T-cell (primary cell): ENCODE measurements around the gene FAM9C. TPM values are rescaled to one million over a fixed set of nuclear protein-coding genes. Genes with fewer than 3 reads are reported as not detected.

ENCODE experiments used
- ATAC-seq, 4 experiments: fragments of 200-7000 bp in 3 of 4; fragments of 150-1000 bp in 1 of 4; cut with Tn5 transposase; replicated peaks in 1 of 4; 1 replicate in 3 of 4; 2 replicates in 1 of 4; pipeline ENCODE4 v1.10.0; 2021; ENCODE audit warnings: moderate library complexity in 3 of 4, mild to moderate bottlenecking in 2 of 4, moderate number of reproducible peaks in 1 of 4
- CTCF ChIA-PET, 2 donors: fragments of 300-600 bp; sonication (Branson Sonifier 250); formaldehyde crosslinking; loops; one replicate each; lab custom pipeline; 2022; ENCODE audit warnings: antibody characterized with exemption in 2 of 2; lab: Charles Lee
- POLR2A ChIA-PET, 2 donors: fragments of 300-600 bp; sonication (Branson Sonifier 250); formaldehyde crosslinking; loops; one replicate each; lab custom pipeline; 2022; ENCODE audit warnings: antibody characterized with exemption in 2 of 2; lab: Charles Lee
- DNase-seq, 35 experiments: peaks; one replicate each; pipeline versions ENCODE4 v3.0.0 to v3.0.0-alpha.2; 2013 to 2023
- H3K27ac ChIP-seq: one replicate; pipeline ENCODE4 v1.5.1; 2013; ENCODE audit warnings: low read length
- H3K27me3 ChIP-seq, 2 experiments: replicated peaks in 1 of 2; 1 replicate in 1 of 2; 2 replicates in 1 of 2; pipeline versions ENCODE4 v1.6.1 to v1.7.0; 2013; ENCODE audit warnings: low read length in 1 of 2, mixed read lengths in 1 of 2; ENCODE audit not compliant: control insufficient read depth in 2 of 2, insufficient read depth in 2 of 2; ENCODE audit errors: extremely low read depth in 1 of 2
- H3K36me3 ChIP-seq, 2 donors: 1 replicate in 1 of 2; 2 replicates in 1 of 2; pipeline versions ENCODE4 v1.6.1 to v1.7.0; 2013; ENCODE audit warnings: low read length in 1 of 2; ENCODE audit not compliant: control insufficient read depth in 2 of 2, insufficient read depth in 1 of 2; ENCODE audit errors: extremely low read depth in 1 of 2
- H3K4me1 ChIP-seq, 2 experiments: 1 replicate in 1 of 2; 2 replicates in 1 of 2; pipeline versions ENCODE4 v1.6.1 to v1.7.0; 2013; ENCODE audit warnings: low read length in 2 of 2, mixed read lengths in 1 of 2; ENCODE audit not compliant: insufficient read depth in 2 of 2, control insufficient read depth in 1 of 2; ENCODE audit errors: extremely low read depth in 1 of 2
- H3K4me3 ChIP-seq, 2 donors: 1 replicate in 1 of 2; 2 replicates in 1 of 2; pipeline versions ENCODE4 v1.5.1 to v1.7.0; 2013; ENCODE audit warnings: mild to moderate bottlenecking in 2 of 2, low read length in 1 of 2, moderate library complexity in 1 of 2; ENCODE audit not compliant: control insufficient read depth in 1 of 2; ENCODE audit errors: extremely low read depth in 1 of 2
- H3K9me3 ChIP-seq: 2 replicates; pipeline ENCODE4 v1.7.0; 2013
- H3K27ac Mint-ChIP-seq, 2 donors: one replicate each; pipeline ENCODE4 v1.8.0; 2020 to 2021; ENCODE audit warnings: mild to moderate bottlenecking in 2 of 2, mixed read lengths in 2 of 2
- H3K27me3 Mint-ChIP-seq, 2 donors: one replicate each; pipeline ENCODE4 v1.8.0; 2021 to 2022; ENCODE audit warnings: mixed read lengths in 2 of 2
- H3K36me3 Mint-ChIP-seq: one replicate; pipeline ENCODE4 v1.8.0; 2021; ENCODE audit warnings: mixed read lengths
- H3K4me1 Mint-ChIP-seq, 3 donors: one replicate each; pipeline ENCODE4 v1.8.0; 2020 to 2022; ENCODE audit warnings: mixed read lengths in 3 of 3, mild to moderate bottlenecking in 1 of 3
- H3K4me3 Mint-ChIP-seq, 3 donors: one replicate each; pipeline ENCODE4 v1.8.0; 2020 to 2022; ENCODE audit warnings: mild to moderate bottlenecking in 3 of 3, mixed read lengths in 3 of 3, moderate library complexity in 3 of 3
- H3K9me3 Mint-ChIP-seq, 3 donors: one replicate each; pipeline ENCODE4 v1.8.0; 2020 to 2022; ENCODE audit warnings: mixed read lengths in 3 of 3
- WGBS: methylation state at CpG from one replicate; pipeline ENCODE4 v1.1.5; 2013; ENCODE audit warnings: missing lambda C conversion rate; ENCODE audit not compliant: insufficient coverage; 5-methylcytosine and 5-hydroxymethylcytosine counted together
- total RNA-seq, 35 experiments: library from RNA in 6 of 35; stranded (reverse) in 6 of 35; fragments of 120-200 nt in 1 of 35; gene quantifications; one replicate each; pipeline versions ENCODE4 v1.2.1 to v1.2.4 and lab custom pipeline; 2013 to 2026

Gene FAM9C
- total RNA-seq, 5 donors from 2014 or later (not counting 1 experiment from before 2014, with no cell fraction given), result not detected

- Mint-ChIP-seq H3K4me1 (peaks cover 47 to 56% (median 50%) of the 10 kb centered on the region in 3 donors), H3K27me3 (peaks cover 0 to 24% of the 10 kb centered on the region in 2 donors), H3K36me3 (no peaks in the 10 kb centered on the region), H3K27ac (no peak overlapping the region), H3K4me3 (no peak overlapping the region), H3K9me3 (no peaks in the 10 kb centered on the region)
- 86% methylated on average over 14 of the region's 25 CpGs for WGBS
- no peaks in the 10 kb centered on the region for H3K36me3 ChIP-seq
- POLR2A ChIA-PET, result no interaction called here
- no peak overlapping the region for H3K4me3 ChIP-seq
- no peak overlapping the region for H3K27ac ChIP-seq
- H3K9me3 ChIP-seq, result no peaks in the 10 kb centered on the region
- no peak for ATAC-seq
- CTCF ChIA-PET, result no interaction called here
- peaks cover 2 to 15% of the 10 kb centered on the region in 2 experiments for H3K4me1 ChIP-seq
- no peaks in the 10 kb centered on the region for H3K27me3 ChIP-seq
- no peak for DNase-seq
Measured at GRCh38 chrX:13043938-13044337, 482 bp downstream of the FAM9C start.

GRCh38 chrX:13043138-13043537 lies 1.3 kb downstream of the FAM9C start:
- CTCF ChIA-PET, result interaction anchor here in 1 of 2 donors (0.6 kb wide), 1 partner anchor 67 kb away, joined by 3 read pairs; no protein-coding TSS in a partner anchor
- Histone ChIP-seq H3K9me3 (no peaks in the 10 kb centered on the region), H3K27me3 (no peaks in the 10 kb centered on the region), H3K4me1 (peaks cover 2 to 10% of the 10 kb centered on the region in 2 experiments), H3K27ac (no peak overlapping the region), H3K36me3 (no peaks in the 10 kb centered on the region), H3K4me3 (no peak overlapping the region)
- no peaks in the 10 kb centered on the region for H3K36me3 Mint-ChIP-seq
- H3K27me3 Mint-ChIP-seq, result peaks cover 0 to 25% of the 10 kb centered on the region in 2 donors
- H3K27ac Mint-ChIP-seq, result no peak overlapping the region
- 96% methylated on average over 4 of the region's 10 CpGs for WGBS
- H3K4me1 Mint-ChIP-seq, result peaks cover 40 to 48% (median 42%) of the 10 kb centered on the region in 3 donors
- POLR2A ChIA-PET, result interaction anchor here (0.6 to 1.2 kb wide), 2 partner anchors 38 to 714 kb away, joined by 3 read pairs; no protein-coding TSS in a partner anchor
- H3K9me3 Mint-ChIP-seq, result no peaks in the 10 kb centered on the region
- H3K4me3 Mint-ChIP-seq, result no peak overlapping the region
- DNase-seq (no peak), ATAC-seq (no peak)

GRCh38 chrX:13036896-13037295 lies 7.5 kb downstream of the FAM9C start:
- Mint-ChIP-seq H3K27ac (peak overlapping the region in 1 of 2 donors; percentile 85), H3K9me3 (peaks cover 0 to 4% (median 3%) of the 10 kb centered on the region in 3 donors), H3K4me3 (no peak overlapping the region), H3K4me1 (peaks cover 13 to 28% (median 14%) of the 10 kb centered on the region in 3 donors), H3K27me3 (peaks cover 0 to 22% of the 10 kb centered on the region in 2 donors), H3K36me3 (no peaks in the 10 kb centered on the region)
- Histone ChIP-seq H3K27me3 (no peaks in the 10 kb centered on the region), H3K4me3 (no peak overlapping the region), H3K27ac (no peak overlapping the region), H3K36me3 (no peaks in the 10 kb centered on the region), H3K4me1 (peaks cover 0 to under 1% of the 10 kb centered on the region in 2 experiments), H3K9me3 (no peaks in the 10 kb centered on the region)
- POLR2A ChIA-PET, result no interaction called here
- ATAC-seq (no peak), DNase-seq (no peak)
- CTCF ChIA-PET, result no interaction called here
- WGBS, result 100% methylated on average over 1 of the region's 3 CpGs

GRCh38 chrX:13033193-13033592 lies 11.2 kb downstream of the FAM9C start:
- no CpG with 5 or more reads among the region's 2 CpGs for WGBS
- H3K4me1 ChIP-seq, result peaks cover 23 to 24% of the 10 kb centered on the region in 2 experiments
- H3K9me3 ChIP-seq, result no peaks in the 10 kb centered on the region
- peaks cover 0 to 4% (median 3%) of the 10 kb centered on the region in 3 donors for H3K9me3 Mint-ChIP-seq
- no peaks in the 10 kb centered on the region for H3K36me3 Mint-ChIP-seq
- no peaks in the 10 kb centered on the region for H3K36me3 ChIP-seq
- no peak for DNase-seq
- H3K27ac ChIP-seq, result no peak overlapping the region
- H3K27me3 Mint-ChIP-seq, result peaks cover 0 to 37% of the 10 kb centered on the region in 2 donors
- no peaks in the 10 kb centered on the region for H3K27me3 ChIP-seq
- no peak overlapping the region for H3K4me3 ChIP-seq
- no peak overlapping the region for H3K4me3 Mint-ChIP-seq
- ATAC-seq, result no peak
- ChIA-PET CTCF (no interaction called here), POLR2A (interaction anchor here in 1 of 2 donors (0.7 kb wide), 1 partner anchor 31 kb away, joined by 3 read pairs; no protein-coding TSS in a partner anchor)
- H3K4me1 Mint-ChIP-seq, result peaks cover 44 to 53% (median 44%) of the 10 kb centered on the region in 3 donors
- no peak overlapping the region for H3K27ac Mint-ChIP-seq

- Histone ChIP-seq H3K9me3 (no peaks in the 10 kb centered on the region), H3K27me3 (no peaks in the 10 kb centered on the region), H3K4me1 (peaks cover 42 to 49% of the 10 kb centered on the region in 2 experiments), H3K36me3 (no peaks in the 10 kb centered on the region), H3K27ac (peak overlapping the region; percentile 67), H3K4me3 (no peak overlapping the region)
- H3K4me3 Mint-ChIP-seq, result peak overlapping the region; percentile 31 to 64 (median 46)
- peaks cover 0 to 42% of the 10 kb centered on the region in 2 donors for H3K27me3 Mint-ChIP-seq
- ChIA-PET POLR2A (interaction anchor here in 1 of 2 donors (0.6 kb wide), 1 partner anchor 46 kb away, joined by 3 read pairs; no protein-coding TSS in a partner anchor), CTCF (interaction anchor here (0.6 to 1.6 kb wide), 5 partner anchors 21 to 462 kb away, joined by 3 to 9 read pairs (median 4); no protein-coding TSS in a partner anchor)
- no CpG with 5 or more reads among the region's 8 CpGs for WGBS
- peak; percentile 70 to 84 (median 78) for ATAC-seq
- H3K27ac Mint-ChIP-seq, result peak overlapping the region; percentile 94 to 99
- H3K9me3 Mint-ChIP-seq, result no peaks in the 10 kb centered on the region
- no peaks in the 10 kb centered on the region for H3K36me3 Mint-ChIP-seq
- H3K4me1 Mint-ChIP-seq, result peaks cover 65 to 79% (median 70%) of the 10 kb centered on the region in 3 donors
- peak in 23 of 35 experiments; percentile 7 to 57 (median 23) for DNase-seq
Measured at GRCh38 chrX:13029887-13030771, 14.3 kb downstream of the FAM9C start.

- Histone ChIP-seq H3K27ac (peak overlapping the region; percentile 67), H3K4me3 (no peak overlapping the region), H3K4me1 (peaks cover 48 to 51% of the 10 kb centered on the region in 2 experiments), H3K27me3 (no peaks in the 10 kb centered on the region), H3K9me3 (no peaks in the 10 kb centered on the region), H3K36me3 (no peaks in the 10 kb centered on the region)
- ATAC-seq (no peak), DNase-seq (no peak)
- Mint-ChIP-seq H3K4me1 (peaks cover 71 to 81% (median 75%) of the 10 kb centered on the region in 3 donors), H3K27ac (peak overlapping the region; percentile 94 to 99), H3K36me3 (no peaks in the 10 kb centered on the region), H3K4me3 (peak overlapping the region in 1 of 3 donors; percentile 64), H3K27me3 (peaks cover 0 to 46% of the 10 kb centered on the region in 2 donors), H3K9me3 (no peaks in the 10 kb centered on the region)
- POLR2A ChIA-PET, result no interaction called here
- CTCF ChIA-PET, result no interaction called here
Measured at GRCh38 chrX:13029637-13029886, 14.9 kb downstream of the FAM9C start.
